Activated naive CD4-positive, alpha-beta T cell treated with anti-CD3 and anti-CD28 coated beads for 36 hours (primary cell): ENCODE results near the gene PEX7. TPM values are rescaled to one million over a fixed set of nuclear protein-coding genes. Genes with fewer than 3 reads are reported as not detected.
"Not testable (repeated sequence)": the region's sequence is repeated elsewhere in the genome, so short reads cannot be mapped to it uniquely, and the experiment has no call there.

Source experiments
- CTCF ChIA-PET: fragments of 350-600 bp; sonication (Branson Sonifier 250); formaldehyde crosslinking; loops from one replicate; lab custom pipeline; 2021; ENCODE audit warnings: antibody characterized with exemption; lab: Charles Lee
- DNase-seq: peaks from one replicate; pipeline ENCODE4 v3.0.0-alpha.2; 2020
- H3K27ac Mint-ChIP-seq: one replicate; pipeline ENCODE4 v1.8.0; 2021; ENCODE audit warnings: mild to moderate bottlenecking, mixed read lengths
- H3K27me3 Mint-ChIP-seq: one replicate; pipeline ENCODE4 v1.8.0; 2021; ENCODE audit warnings: low read depth, mixed read lengths
- H3K36me3 Mint-ChIP-seq: one replicate; pipeline ENCODE4 v1.8.0; 2021; ENCODE audit warnings: low read depth, mixed read lengths
- H3K4me1 Mint-ChIP-seq: one replicate; pipeline ENCODE4 v1.8.0; 2021; ENCODE audit warnings: low read depth, mixed read lengths
- H3K4me3 Mint-ChIP-seq: one replicate; pipeline ENCODE4 v1.8.0; 2021; ENCODE audit warnings: mild to moderate bottlenecking, moderate library complexity, mixed read lengths
- H3K9me3 Mint-ChIP-seq: one replicate; pipeline ENCODE4 v1.8.0; 2021; ENCODE audit warnings: mixed read lengths
- intact Hi-C: fragments of 100-400 bp; cut with micrococcal nuclease; formaldehyde crosslinking; loops from one replicate; pipeline ENCODE4 v1.15.1; 2023
- total RNA-seq, 2 experiments: library from RNA; stranded (reverse); gene quantifications; one replicate each; pipeline ENCODE4 v1.2.3, GENCODE V29; 2021

The PEX7 gene
- total RNA-seq, 2 experiments from 2014 or later, result 6.0 to 6.4 TPM

DNA sequence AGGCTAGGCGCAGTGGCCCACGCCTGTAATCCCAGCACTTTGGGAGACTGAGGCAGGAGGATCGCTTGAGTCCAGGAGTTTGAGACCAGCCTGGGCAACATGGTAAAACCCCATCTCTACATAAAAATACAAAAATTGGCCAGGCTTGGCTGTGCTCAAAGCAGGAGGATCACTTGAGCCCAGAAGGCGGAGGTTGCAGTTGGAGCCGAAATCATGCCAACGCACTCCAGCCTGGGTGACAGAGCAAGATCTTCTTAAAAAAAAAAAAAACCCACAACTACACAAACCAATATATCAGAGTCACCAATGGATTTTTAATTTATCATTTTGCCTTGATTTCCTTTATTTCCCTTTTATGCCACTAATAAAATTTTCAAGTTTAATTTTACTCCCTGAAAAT is 39.4 kb upstream of the PEX7 start:
- no peak for DNase-seq
- intact Hi-C loops, result no loop called here
- CTCF ChIA-PET, result interaction anchor here (1.2 kb wide), 1 partner anchor 9 kb away, joined by 4 read pairs; the partner anchor contains the start of gene MAP3K5
- Mint-ChIP-seq H3K4me1 (peaks cover 52% of the 10 kb centered on the region), H3K9me3 (no peaks in the 10 kb centered on the region), H3K4me3 (no peak overlapping the region), H3K27me3 (no peaks in the 10 kb centered on the region), H3K36me3 (peaks cover 4% of the 10 kb centered on the region), H3K27ac (peak overlapping the region; percentile 67)

DNA sequence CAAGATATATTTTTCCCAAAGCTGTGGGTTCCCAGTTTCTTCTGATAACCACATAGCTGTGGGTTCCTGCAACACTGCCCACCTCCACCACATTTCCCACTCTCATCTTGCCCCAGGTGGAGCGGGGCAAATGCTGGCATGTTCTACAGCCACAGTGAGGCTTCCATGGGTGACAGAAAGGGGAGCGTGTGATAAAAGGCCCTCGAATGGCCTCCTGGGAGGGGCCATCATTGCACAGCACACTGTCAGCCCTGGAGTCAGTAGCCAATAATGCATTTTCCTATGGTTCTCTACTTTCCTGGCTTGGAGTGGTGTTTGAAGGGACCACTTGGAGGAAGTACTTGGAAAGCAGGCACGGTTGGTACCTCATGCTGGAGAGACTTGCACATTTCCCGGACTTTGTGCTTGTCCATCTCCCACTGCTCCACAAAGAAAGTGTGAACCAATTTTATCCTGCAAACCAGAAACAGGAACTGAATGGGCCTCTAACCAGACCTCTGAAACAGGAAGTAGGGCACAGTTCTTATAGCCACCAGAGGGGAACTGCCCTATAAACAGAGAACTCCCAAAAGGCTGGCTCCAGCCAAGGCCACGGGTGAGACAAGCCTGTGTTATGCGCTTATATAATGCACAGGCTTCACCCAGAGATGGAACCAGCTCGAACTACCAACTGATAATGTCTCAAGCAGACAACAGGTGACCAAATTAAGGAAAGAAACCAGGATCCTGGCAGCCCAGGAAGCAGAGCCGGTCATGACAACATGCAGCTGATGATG is 38.7 kb upstream of the PEX7 start:
- Mint-ChIP-seq H3K4me3 (no peak overlapping the region), H3K9me3 (no peaks in the 10 kb centered on the region), H3K27ac (no peak overlapping the region), H3K36me3 (peaks cover 7% of the 10 kb centered on the region), H3K27me3 (no peaks in the 10 kb centered on the region), H3K4me1 (peaks cover 58% of the 10 kb centered on the region)
- DNase-seq, result no peak
- intact Hi-C loops, result loop anchor here (2.0 kb wide), 1 partner anchor 17 kb away; no protein-coding TSS in a partner anchor
- CTCF ChIA-PET, result interaction anchor here (1.7 kb wide), 1 partner anchor 140 kb away, joined by 7 read pairs; no protein-coding TSS in a partner anchor

DNA sequence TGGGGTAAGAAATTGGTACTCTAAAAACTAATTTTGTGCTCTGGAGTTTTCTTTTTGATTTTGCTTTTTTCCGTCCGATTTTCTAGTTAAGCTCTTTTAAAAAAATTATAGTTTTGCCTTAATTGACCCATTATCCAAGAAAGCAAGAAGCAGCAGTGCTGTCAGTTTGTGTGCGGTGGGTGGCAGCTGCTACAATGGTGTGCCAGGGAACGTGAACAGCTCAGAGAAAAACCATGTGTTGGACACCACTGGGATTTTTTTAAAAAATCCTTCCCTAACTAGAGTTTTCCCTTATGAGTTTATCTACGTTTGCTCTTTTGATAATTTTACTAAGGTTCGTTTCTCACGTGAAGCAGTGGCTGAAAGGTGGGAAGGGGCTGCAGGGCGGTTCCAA is 38.1 kb upstream of the PEX7 start:
- no peak overlapping the region for H3K27ac Mint-ChIP-seq
- no peak for DNase-seq
- no peak overlapping the region for H3K4me3 Mint-ChIP-seq
- CTCF ChIA-PET, result interaction anchor here (0.5 to 1.7 kb wide), 2 partner anchors 29 to 140 kb away, joined by 3 to 7 read pairs; no protein-coding TSS in a partner anchor
- no peaks in the 10 kb centered on the region for H3K27me3 Mint-ChIP-seq
- H3K36me3 Mint-ChIP-seq, result peaks cover 7% of the 10 kb centered on the region
- no peaks in the 10 kb centered on the region for H3K9me3 Mint-ChIP-seq
- H3K4me1 Mint-ChIP-seq, result peaks cover 62% of the 10 kb centered on the region
- intact Hi-C loops, result loop anchor here (2.0 kb wide), 1 partner anchor 17 kb away; no protein-coding TSS in a partner anchor

DNA sequence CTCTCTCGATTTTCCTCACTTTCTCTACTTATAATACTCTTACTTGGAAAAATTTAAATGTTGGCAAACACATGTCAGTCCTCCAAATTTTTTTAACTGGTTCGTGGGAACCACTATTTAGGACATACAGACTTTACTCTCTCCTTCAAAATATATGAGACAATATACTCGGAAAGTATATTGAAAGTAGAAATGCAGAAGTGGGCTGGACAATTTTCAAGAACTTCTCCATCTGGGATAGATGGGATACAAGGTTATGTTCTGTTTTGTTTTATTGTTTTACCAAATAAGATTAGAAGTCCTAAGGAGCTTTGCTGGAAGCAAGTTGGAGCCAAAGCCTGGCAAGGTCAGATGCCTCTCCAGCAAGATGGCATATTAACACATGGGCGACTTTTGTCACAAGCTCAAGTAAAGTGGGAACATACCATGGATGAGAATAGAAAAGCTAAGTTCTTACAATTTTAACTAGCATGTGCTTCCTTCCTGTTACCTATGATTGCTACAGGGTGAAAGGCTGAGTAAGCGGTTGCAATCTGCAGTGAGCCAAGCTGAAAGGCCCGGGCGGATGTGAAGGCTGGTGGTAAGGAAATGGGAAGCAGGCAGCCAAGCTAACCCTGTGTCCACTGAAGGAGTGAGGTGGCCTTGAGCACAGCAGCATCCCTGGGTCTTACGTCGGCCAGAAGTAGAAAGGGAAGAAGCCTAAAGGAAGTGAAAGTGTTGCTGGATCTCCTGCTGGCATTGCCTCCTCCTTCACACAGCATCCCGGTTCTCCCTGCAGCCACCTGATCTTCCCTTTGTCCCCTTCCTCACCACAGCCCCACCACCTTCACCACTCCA is 37.3 kb upstream of the PEX7 start:
- no peaks in the 10 kb centered on the region for H3K9me3 Mint-ChIP-seq
- DNase-seq, result peak; percentile 75
- intact Hi-C loops, result loop anchor here (2.0 kb wide), 1 partner anchor 18 kb away; no protein-coding TSS in a partner anchor
- CTCF ChIA-PET, result interaction anchor here (0.5 to 1.7 kb wide), 7 partner anchors 20 to 534 kb away, joined by 3 to 7 read pairs (median 3); no protein-coding TSS in a partner anchor
- peaks cover 65% of the 10 kb centered on the region for H3K4me1 Mint-ChIP-seq
- peak overlapping the region; percentile 58 for H3K4me3 Mint-ChIP-seq
- peaks cover 7% of the 10 kb centered on the region for H3K36me3 Mint-ChIP-seq
- H3K27me3 Mint-ChIP-seq, result no peaks in the 10 kb centered on the region
- H3K27ac Mint-ChIP-seq, result peak overlapping the region; percentile 71

DNA sequence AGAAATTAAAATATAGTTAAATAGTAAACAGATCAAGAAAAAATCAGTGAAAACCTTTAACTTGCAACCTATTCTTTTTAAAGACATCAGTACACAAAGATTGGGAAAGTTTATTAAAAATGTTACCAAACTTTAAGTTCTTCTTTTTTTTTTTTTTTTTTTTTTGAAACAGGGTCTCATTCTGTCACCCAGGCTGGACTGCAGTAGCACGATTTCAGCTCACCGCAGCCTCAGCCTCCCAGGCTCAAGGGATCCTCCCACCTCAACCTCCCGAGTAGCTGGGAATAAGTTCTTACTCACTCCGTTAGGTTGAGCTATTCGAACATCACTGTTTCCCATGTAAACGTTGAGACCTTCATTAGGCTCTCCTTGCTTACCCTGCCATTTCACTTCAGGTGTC is 35.7 kb upstream of the PEX7 start:
- Mint-ChIP-seq H3K27ac (no peak overlapping the region), H3K4me3 (no peak overlapping the region), H3K4me1 (peaks cover 71% of the 10 kb centered on the region), H3K27me3 (no peaks in the 10 kb centered on the region), H3K9me3 (no peaks in the 10 kb centered on the region), H3K36me3 (peaks cover 11% of the 10 kb centered on the region)
- intact Hi-C loops, result no loop called here
- no peak for DNase-seq
- CTCF ChIA-PET, result interaction anchor here (0.6 to 7.4 kb wide), 7 partner anchors 22 to 226 kb away, joined by 3 to 328 read pairs (median 4); no protein-coding TSS in a partner anchor

DNA sequence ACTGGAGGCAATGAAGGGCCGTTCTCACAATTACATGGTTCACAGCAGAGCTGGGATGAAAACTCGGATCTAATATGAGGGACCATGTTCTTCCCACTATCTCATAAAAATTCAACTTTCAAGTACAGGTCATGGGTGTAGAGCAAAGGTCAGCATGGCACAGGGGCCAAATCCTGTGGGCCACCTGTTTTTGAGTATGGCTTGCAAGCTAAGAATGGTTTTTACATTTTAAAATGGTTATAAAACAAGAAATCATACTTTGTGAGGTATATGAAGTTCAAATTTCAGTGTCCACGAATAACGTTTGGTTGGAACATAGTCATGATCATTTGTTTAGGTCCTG is 34.7 kb upstream of the PEX7 start:
- Mint-ChIP-seq H3K27me3 (no peaks in the 10 kb centered on the region), H3K27ac (peak overlapping the region; percentile 52), H3K4me1 (peaks cover 64% of the 10 kb centered on the region), H3K4me3 (no peak overlapping the region), H3K9me3 (no peaks in the 10 kb centered on the region), H3K36me3 (peaks cover 11% of the 10 kb centered on the region)
- DNase-seq, result no peak
- intact Hi-C loops, result loop anchor here (1.0 kb wide), 1 partner anchor 34 kb away; no protein-coding TSS in a partner anchor
- CTCF ChIA-PET, result interaction anchor here (1.3 to 7.4 kb wide), 3 partner anchors 23 to 142 kb away, joined by 3 to 328 read pairs (median 4); no protein-coding TSS in a partner anchor

DNA sequence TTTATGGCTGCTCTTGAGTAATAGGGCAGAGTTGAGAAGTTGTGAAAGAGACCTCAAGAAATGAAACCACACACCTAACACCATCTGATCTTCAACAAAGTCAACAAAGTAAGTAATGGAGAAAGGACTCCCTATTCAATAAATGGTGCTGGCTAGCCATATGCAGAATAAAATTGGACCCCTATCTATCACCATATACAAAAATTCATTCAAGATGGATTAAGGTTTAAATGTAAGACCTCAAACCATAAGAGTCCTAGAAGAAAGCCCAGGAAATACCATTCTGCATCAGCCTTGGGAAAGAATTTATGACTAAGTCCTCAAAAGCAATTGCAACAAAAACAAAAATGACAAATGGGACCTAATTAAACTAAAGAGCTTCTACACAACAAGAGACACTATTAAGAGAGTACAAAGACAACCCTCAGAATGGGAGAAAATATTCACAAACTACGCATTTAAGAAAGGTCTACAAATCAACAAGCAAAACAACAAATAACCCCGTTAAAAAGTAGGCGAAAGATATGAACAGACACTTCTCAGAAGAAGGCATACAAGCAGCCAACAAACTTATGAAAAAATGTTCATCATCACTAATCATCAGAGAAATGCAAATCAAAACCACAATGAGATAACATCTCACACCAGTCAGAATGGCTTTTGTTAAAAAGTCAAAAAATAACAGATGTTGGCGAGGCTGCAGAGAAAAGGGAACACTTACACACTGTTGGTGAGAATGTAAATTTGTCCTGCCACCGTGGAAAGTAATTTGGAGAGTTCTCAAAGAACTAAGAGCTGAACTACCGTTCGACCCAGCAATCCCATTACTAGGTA is 34.1 kb upstream of the PEX7 start:
- intact Hi-C loops, result loop anchor here (1.0 kb wide), 1 partner anchor 35 kb away; no protein-coding TSS in a partner anchor
- Mint-ChIP-seq H3K27ac (peak overlapping the region; percentile 52), H3K4me1 (peaks cover 63% of the 10 kb centered on the region), H3K36me3 (peaks cover 11% of the 10 kb centered on the region), H3K27me3 (no peaks in the 10 kb centered on the region), H3K9me3 (no peaks in the 10 kb centered on the region), H3K4me3 (peak overlapping the region; percentile 34)
- CTCF ChIA-PET, result interaction anchor here (1.0 to 7.4 kb wide), 3 partner anchors 16 to 143 kb away, joined by 3 to 328 read pairs (median 3); no protein-coding TSS in a partner anchor
- no peak for DNase-seq

DNA sequence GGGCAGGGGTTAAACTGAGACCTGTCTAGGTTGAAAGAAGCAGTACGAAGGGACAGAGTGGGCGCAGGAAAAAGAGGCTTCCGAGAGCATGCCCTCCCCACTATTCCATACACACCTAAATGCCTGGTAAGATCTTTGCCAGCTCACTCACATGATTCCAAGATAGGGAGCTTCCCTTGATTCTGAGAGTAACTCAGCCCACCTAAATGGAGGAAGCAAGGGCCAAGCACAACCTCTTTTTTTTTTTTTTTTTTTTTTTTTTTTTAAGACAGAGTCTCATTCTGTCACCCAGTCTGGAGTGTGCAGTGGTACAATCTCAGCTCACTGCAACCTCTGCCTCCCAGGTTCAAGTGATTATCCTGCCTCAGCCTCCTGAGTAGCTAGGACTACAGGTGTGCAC is 33.0 kb upstream of the PEX7 start:
- Mint-ChIP-seq H3K36me3 (peaks cover 10% of the 10 kb centered on the region), H3K4me1 (peaks cover 56% of the 10 kb centered on the region)
- intact Hi-C loops, H3K4me3 Mint-ChIP-seq, DNase-seq, H3K27ac Mint-ChIP-seq, H3K27me3 Mint-ChIP-seq, H3K9me3 Mint-ChIP-seq: not testable (repeated sequence)
- CTCF ChIA-PET, result interaction anchor here (1.0 to 7.4 kb wide), 3 partner anchors 17 to 144 kb away, joined by 3 to 328 read pairs (median 7); no protein-coding TSS in a partner anchor

DNA sequence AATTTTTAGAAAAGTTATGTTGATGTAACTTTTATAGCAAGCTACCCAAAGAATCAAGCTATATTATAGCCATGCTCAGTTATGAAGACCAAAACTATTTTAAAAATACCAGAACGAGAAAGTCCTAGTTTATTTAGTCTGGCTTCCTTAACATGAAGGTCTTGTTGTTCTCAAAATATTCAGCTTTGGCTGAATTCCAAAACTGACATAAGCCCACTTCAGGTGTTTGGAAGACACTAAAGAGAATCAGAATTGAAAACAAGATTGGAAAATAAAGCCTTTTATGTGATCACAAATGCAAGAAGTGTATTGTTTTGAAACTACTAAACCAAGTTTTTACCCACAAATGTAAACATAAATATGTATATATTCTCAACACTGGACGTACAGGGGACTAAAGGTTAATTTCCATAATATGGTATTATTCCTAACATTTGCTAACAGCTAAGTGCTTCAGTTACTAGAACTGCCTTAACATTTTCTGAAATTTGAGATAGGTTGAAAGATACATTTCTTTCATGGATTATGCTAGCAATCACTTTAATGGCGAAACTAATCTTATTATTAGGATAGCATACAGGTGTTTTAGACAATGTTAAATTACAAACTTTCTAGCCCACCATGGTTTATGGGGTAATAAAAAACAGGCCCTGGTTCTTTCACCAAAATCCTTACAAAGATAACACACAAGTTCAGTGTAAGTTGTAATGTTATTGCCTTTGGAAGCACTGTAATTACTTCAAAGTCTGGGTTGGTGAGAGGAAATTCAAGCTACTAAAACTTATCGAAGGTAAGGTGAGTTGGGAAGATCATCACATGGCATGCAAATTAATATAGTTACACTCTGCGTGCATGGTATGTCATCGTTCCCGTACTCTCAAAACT is 31.7 kb upstream of the PEX7 start:
- CTCF ChIA-PET, result interaction anchor here (0.6 to 7.4 kb wide), 6 partner anchors 12 to 153 kb away, joined by 3 to 328 read pairs (median 6); no protein-coding TSS in a partner anchor
- no peak for DNase-seq
- H3K36me3 Mint-ChIP-seq, result peaks cover 8% of the 10 kb centered on the region
- no peaks in the 10 kb centered on the region for H3K27me3 Mint-ChIP-seq
- no peaks in the 10 kb centered on the region for H3K9me3 Mint-ChIP-seq
- H3K27ac Mint-ChIP-seq, result peak overlapping the region; percentile 83
- intact Hi-C loops, result no loop called here
- H3K4me1 Mint-ChIP-seq, result peaks cover 44% of the 10 kb centered on the region
- peak overlapping the region; percentile 89 for H3K4me3 Mint-ChIP-seq

DNA sequence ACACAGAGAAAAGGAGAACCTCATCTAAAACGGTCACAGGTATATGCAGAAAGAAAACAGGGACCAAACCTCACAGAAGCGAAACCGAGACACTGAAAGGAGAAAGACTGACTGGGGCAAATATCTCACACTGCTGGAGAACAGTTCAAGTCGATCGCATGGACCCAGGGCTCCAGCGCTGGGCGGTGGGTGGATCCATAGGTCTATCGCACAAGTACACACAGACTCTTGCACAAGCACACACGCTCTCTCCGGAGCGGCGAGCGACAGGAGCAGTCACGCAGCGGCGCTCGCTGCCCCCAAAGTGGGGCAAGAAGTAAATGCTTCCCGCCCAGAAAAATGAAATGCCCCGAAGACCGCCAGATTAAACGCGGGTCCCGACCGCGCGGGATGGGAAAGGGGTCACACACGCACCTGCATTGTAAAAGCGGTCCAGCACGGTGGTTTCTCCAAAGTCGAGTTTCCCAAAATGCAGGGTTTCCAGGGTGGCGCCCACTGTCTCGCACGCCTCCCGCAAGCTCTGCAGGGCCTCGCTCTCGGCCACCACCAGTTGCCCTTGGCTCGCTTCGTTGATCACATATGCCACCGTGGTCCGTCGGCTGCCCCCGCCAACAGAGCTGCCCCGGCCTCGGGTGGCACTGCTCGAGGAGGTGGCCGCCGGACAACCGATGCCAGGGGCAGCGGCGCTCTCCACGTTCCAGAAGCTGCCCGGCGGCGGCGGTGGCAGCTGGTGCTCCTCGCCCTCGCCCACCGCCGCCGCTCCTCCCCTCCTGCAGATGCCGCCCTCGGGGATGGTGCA is 30.9 kb upstream of the PEX7 start:
- Mint-ChIP-seq H3K27me3 (no peaks in the 10 kb centered on the region), H3K36me3 (peaks cover 6% of the 10 kb centered on the region), H3K27ac (peak overlapping the region; percentile 83), H3K4me1 (peaks cover 39% of the 10 kb centered on the region), H3K4me3 (peak overlapping the region; percentile 89), H3K9me3 (no peaks in the 10 kb centered on the region)
- DNase-seq, result peak; percentile 64
- CTCF ChIA-PET, result interaction anchor here (0.6 to 7.4 kb wide), 46 partner anchors 9 to 538 kb away, joined by 3 to 328 read pairs (median 4); partner anchors contain the start of gene BCLAF1
- intact Hi-C loops, result loop anchor here (1.0 kb wide), 2 partner anchors 40 to 265 kb away; no protein-coding TSS in a partner anchor
